GM21723 (cell line): ENCODE data around the gene C3orf22.

Source experiments
- ATAC-seq: cut with Tn5 transposase; IDR thresholded peaks from one replicate; pipeline ENCODE4 v1.9.1; 2021; ENCODE audit warnings: mild to moderate bottlenecking, moderate library complexity; ENCODE audit not compliant: unreplicated experiment

The C3orf22 gene

DNA sequence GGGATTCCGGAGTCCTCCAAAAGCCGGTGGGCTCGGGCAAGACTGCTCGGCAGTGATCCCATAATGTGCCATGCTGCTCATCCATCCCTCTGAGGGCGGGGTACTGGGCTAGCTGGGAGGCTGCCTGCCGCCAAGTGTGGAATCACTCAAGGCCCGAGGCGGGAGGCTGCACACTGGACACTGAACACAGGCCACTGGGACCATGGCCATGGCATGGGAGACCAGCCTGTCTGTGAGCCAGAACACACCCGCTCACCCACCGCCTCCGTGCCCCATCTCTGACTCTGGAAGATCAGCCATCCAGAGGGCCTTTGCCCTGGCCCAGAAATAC is 1.4 kb downstream of the C3orf22 start:
- ATAC-seq: no peak

- no peak for ATAC-seq
Measured at GRCh38 chr3:126556637-126557414, 1.9 kb downstream of the C3orf22 start.

DNA sequence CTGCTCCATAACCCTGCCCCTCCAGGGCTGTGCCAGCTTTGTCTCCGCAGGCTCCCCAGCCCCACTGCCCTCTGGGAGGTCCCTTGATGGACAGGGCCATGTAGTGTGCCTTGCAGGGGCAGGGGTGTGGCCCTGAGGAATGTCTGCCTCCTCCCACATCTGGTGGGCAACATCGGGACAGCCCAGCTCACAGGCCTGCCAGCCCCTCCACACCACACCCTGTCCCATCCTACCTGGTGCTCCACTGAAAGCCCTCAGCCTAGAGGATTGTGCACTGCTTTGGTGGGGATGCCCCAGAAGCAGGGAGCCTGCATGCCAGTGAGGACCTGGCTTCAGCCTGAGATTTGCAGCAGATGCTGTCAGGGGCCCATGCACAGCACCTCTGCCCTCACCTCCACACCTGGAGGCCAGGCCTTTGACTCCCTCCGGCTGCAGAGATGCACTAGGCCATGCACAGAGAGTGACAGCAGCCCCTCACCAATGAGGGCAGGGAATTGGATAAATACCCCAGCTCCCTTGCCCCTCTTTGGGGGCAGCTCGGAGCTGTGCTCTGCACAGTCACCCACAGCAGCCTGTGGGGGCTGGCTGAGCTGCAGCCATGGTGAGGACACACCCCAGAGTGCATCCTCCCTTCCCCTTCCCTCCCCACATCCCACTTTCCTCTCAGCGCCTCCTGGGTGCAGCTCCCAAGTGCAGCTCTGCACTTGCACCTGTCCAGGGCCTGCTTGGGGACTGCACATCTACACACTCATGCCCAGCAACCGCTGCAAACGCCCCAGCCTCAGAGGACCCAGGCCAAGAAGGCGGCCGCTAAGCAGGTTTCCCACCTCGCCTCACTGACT is 2.7 kb downstream of the C3orf22 start:
- ATAC-seq: no peak

DNA sequence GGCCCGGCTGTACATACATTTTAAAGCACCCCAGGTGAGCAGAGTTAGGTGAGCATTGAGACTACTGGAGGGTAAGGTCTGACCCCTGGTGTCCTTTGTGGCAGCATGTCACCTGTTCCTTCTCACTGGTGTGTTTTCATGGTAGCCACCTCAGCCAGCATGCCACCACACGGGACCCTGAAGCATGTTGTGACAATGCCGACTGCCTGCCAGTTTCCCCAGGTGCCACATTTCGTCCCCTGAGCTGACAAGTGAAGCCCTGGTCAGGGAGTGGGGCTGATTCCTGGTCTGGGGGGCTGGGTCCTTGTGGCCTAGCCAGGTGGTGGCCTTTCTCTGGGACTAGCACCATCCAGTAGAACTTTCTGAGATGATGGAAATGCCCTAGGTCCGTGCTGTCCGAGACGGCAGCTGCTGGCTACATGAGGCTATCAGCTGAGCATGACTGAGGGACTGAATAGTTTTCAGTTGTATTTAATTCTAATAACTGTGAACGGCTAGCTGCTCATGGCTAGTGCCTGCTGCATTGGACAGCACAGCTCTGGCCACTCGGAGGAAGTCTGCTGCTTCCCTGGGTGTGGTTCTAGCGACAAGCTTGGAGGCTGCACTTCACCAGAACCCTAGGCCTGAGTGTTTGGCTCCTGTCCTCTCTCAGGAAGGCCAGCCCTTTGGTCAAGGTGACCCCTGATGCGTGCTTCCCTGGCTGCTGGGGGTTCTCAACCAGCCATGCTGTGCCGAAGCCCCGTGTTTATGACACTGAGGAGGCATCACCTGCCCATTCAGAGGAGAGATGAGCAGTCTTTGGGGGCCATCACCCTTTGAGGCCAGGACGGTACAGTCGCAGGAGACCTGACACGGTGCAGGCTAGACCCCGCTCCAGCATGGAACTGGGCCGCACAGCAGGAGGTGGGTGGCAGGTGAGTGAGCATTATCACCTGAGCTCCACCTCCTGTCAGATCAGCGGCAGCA is 3.9 kb downstream of the C3orf22 start:
- ATAC-seq: no peak

DNA sequence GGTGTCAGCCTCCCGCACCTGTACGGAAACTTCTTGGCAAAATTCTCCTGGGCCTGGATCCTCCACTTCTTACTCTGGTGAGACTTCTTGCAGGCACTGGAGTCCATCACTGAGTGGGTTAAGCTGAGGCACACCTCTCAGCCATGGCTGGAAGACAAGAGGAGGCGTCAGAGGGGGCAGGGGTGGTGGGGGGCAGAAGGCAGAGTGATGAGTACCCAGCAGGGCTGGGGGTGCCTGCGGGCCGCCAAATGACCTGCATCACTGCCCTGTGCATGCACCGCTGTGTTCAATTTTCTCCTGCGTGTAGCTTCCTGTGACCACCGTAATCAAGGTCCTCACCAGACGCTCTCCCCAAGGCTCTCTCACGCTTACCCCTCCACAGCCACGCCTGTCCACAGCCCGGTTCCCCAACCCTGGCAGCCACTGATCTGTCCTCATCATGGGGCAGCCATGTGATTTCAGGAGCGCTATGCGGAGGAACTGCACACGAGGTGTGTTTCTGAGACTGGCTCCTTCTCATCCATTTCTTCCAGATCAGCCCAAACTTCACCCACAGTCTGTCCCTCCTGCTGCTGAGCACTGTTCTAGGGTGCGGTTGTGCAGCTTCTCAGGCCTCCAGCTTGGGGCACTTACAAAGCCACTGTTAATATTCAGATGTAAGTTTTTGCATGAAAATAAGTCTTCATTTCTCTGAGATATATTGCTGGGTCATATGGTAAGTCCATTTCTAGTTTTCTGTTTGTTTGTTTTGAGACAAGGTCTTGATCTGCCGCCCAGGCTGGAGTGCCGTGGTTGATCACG is 5.2 kb downstream of the C3orf22 start:
- ATAC-seq: no peak

GRCh38 chr3:126552688-126553283 is 5.9 kb downstream of the C3orf22 start:
- ATAC-seq: no peak

DNA sequence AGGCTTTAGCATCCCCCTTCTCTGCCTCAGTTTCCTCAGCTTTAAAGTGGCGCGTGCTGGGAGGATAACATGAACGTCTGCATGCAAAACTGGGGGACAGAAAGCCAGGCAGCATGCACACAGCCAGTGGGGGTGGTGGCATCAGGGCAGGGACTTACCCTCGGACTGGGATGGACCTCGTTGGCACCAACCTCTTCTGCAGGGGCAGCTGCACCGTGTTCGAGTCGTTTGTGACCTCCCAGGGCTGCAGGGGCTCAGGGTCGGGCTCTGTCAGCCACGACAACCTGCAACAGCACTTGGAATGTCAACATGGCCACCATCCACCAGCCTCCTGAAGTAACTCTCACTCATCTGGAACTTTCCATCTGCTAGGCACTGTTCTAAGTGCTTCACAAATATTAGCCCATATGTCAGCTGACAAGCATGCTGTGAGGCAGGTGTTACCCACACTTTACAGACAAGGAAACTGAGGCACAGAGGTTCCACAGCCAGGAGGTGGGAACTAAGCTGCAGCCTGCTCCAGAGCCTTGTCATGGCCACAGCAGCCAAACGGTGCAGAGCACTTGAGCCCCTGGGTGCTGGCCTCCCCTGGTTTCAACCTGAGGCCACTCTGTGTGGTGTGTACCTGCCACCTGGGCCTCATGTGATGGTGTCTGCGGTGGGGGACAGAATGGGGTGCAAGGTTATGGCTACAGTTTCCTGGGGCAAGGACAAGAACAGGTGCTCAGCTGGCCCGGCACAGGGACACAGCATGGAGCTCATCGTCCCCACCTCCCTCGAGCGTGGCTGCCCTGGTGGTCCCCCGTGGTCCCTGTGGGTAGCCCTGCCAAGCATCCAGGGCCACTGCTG is 6.7 kb downstream of the C3orf22 start:
- no peak for ATAC-seq

DNA sequence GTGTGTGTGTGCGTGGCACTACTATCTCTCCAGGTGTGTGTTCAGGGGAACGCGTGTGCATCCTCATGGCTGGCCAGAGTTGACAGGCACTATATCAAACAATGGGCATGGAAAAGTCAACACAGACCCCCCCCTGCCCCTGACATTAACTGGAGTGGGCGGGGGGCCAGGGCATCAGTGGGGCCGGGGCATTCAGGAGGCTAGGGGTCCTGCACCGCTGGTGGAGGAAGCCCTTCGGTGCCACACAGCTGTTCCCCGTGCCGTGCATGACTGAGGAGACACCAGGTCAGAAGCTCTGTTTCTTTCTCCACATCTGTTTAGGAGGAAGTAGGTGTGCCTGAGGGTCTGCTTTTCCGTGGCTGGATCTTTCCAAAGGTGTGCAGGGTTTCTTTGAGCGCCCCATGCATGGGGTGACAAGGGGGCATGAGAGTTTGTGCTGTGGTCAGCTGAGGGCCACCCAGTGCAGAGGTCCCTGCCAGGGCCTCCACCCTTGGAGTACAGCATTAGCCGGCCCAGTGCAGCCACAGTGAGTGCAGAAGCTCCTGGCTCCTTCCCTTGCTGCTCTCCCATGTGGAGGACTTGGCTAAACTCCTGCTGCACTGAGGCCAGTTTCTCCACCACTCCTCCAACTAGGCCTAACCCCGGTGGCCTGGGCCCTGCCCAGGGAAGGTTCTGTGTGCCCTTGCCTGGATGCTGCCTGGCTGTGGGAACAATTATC is 7.5 kb downstream of the C3orf22 start:
- no peak for ATAC-seq

- ATAC-seq: no peak
Measured at GRCh38 chr3:126550488-126551051, 8.2 kb downstream of the C3orf22 start.

DNA sequence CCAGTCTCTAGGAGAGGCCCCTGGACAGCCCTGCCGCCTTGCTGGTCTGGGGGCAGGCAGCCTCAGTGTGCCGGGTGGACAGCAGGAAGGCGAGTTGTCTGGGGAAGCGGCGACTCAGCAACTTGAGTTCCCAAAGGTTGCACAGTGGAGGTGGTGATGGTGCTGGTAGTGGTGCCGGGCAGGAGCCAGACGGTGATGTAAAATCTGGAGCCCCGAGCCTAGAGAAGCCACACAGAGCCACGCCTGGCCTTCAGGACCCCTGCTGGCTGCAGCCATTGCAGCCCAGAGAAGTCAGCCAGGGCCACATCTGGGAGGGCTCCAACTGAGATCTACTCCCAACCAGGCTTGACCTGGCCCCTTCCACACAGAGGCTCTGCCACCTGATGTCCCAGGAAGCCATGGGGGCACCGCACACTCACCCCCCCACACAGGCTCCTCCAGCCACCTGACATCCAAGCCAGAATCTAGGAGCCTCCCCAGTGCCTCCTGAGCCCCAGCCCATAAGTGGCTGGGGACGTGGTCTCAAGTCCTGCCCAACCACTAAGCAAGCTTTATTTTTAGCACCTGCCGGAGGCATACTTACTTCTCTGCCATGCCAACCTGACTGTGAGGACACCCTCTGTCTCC is 8.8 kb downstream of the C3orf22 start:
- ATAC-seq: no peak

DNA sequence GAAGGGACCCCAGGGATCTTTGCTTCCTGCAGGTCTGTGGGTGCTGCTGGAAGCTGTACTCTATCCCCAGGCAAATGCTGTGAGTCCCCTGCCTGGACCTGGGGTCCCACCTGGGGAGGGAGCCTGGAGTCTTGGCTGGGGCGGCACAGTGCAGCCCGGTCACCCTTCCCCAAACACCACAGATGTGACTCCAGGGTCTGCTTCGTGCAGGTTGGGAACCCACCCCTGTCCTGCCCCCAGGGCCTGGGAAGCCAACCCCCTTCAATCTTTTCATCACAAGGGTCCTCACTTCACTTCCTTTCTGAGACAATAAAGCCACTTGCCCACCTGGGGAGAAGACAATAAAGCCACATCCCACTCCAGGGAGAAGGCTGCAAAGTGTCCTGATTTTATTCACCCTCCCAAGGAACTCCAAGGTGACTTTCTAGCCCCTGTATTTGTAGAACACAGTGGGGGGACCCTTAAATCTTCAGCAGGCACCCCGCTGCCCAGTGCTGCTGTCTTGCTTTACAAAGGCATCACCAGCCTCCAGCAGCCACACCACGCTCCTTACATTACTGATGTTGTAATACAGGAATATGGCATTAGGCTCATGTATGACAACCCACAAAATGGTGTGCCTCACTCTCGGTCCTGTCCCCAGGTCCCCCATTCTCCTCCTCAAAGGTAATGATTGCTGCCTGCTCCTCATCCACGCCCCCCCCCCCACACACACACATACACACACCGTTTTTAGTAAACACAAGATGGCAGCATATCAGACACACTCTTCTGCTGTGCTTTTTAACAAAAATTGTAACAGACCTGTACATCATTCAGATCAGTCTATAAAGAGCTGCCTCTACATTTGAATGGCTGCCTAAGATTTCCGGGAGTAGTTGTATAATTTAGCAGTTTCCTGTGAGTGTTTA is 9.9 kb downstream of the C3orf22 start:
- ATAC-seq: no peak

DNA sequence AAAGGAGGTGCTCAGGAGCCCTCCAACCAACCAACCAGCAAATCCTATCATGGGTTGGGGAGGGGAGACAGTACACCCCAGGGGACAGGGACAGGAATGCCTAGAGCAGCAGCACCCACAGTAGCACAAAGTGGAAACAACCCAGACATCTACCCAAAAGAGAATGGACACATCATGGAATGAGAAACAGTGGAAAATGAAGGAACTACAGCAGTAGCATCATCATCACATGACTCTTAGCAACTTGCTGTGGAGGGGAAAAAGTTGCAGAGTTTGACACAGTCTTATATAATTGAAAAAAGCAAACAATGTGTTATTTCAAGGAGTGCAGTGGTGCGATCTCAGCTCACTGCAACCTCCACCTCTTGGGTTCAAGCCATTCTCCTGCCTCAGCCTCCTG is 11.0 kb downstream of the C3orf22 start:
- no peak for ATAC-seq

GRCh38 chr3:126546549-126547239 is 12.0 kb downstream of the C3orf22 start:
- ATAC-seq: no peak

DNA sequence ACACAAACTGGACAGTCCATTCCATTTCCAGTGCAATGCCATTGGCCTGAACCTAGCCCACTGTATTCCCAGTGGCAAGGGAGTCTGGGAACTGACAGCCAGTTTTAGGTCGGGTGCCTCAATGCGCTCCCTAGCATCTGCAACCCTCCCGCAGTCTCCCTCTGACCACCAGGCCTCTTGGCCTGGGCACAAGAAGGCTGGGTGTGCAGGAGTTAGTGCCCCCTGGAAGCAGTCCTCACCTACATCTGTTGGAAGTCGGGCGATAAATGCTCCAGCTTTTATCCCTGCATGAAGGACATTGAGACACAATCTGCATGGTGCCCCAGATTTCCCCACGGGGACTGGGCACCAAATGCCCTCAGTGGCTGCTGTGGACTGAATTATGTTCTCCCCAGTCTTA is 12.7 kb downstream of the C3orf22 start:
- ATAC-seq: no peak

DNA sequence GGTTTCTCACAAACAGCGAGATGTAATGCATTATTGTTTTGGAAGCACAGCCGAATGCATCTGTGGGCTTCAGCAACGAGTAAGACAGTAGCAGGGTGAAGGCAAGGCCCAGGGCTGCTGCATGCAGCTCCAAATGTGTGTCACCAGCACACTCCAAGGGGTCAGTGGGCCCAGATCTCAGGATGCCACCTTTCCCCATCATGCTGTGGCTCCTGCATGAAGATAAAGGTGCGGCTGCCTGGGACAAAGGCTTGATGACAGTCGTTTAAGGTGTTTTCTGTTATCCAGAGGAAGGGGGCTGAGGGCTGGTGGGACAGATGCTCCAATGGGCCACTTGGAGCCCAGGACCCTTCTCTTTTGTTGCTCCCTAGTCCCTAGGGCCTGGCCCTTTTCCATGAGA is 13.2 kb downstream of the C3orf22 start:
- no peak for ATAC-seq
